GM19455 (cell line): ENCODE results near the gene SCN7A.
A peak's percentile ranks its signal among the peaks of the same experiment; 100 is the strongest.

ENCODE experiments used
- ATAC-seq: cut with Tn5 transposase; IDR thresholded peaks from one replicate; pipeline ENCODE4 v1.9.1; 2021; ENCODE audit not compliant: unreplicated experiment

The SCN7A gene

DNA sequence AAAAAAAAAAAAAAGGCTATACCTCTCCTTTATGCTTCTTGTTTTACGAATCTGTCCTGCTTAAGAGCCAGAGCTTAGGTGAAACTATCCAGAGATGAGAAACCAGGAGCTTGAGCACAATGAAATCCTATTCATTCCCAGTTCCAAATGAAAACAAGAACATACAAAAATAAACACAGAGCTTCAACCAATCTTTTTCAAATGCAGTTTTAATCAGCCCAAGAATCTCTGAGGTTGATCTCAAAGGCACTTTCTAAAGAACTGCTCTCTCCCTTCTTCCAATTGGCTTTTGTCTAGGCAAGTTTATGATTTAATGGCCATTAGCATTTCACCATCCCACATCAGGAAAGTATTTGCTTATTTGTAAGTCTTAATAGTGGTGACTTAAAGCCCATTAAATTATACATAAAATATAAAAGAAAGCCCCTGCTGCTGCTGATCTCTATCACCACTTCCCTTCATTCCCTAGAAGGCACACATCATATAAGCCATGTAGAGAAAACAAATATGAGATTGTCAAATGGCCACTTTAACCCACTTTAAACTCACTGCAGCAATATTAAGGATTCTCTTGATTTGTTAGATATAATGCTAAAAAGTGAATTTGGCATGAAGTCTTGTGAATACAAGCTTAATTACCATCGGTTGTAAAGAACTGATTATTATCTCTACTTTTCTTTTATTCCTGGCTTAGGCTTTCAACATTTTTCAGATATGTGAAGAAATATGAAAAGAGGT is 89.0 kb downstream of the SCN7A start:
- no peak for ATAC-seq

DNA sequence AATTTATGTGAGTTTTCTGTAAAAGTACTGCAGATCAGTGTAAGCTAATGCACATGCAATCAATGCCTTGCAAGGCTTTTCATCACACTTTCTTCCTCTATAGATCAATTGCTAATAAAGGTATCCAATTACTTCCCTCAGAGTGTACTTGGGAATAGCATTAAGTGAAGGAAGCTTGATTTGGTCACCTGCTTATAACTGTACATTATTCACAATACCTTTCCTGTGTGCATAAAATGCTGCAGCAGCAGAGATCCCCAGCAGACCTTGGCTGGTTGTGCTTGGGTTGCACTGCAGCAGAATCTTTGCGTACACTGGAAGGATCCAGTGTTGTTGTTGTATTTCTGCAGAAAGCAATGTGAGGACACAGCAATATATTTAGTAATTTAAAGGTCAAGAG is 99.8 kb downstream of the SCN7A start:
- no peak for ATAC-seq

DNA sequence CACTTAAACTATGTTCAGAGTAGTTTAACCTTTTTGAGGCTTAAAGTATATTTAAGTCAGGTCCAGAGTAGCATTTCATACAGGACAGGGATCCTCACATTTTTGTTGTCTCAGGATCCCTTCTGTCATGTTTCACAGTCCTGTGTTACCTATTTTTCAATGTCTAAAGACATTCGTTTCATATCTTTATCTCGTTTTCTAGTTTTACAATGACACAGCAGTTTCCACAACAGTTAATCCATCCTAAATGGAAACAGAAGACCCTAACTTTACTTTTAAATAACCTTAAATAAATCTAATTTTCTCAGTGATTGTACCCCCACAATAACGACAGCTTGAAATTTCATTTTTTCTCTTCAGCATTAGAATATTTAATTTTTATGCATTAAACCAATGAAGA is 101.0 kb downstream of the SCN7A start:
- no peak for ATAC-seq

DNA sequence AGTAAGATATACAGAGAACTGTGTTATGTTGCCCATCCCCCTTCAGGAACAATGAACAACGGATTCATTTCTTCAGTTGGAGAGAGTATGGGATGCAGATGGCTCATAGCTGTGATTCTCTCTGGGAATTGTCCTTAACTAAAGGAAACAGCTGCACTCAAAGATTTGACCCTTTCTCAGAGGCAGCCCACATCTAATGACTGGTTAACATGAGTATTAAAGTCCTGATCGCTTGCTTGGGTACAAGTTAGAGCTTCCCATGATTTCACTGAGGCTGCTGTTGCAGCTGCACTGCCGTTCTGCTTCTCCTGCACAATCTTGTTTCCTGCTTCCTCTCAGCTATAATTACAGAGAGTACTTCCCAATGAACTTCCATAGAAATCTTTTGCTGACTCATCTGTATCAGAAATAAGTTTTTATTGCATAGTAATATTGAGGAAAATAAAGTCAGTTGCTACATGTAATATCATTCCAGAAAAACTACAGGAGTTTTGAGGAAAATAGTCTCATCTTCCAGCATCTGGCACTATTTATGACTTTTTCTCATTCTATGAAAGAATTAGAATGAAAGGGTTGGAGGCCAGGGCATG is 105.5 kb downstream of the SCN7A start:
- ATAC-seq = no peak

DNA sequence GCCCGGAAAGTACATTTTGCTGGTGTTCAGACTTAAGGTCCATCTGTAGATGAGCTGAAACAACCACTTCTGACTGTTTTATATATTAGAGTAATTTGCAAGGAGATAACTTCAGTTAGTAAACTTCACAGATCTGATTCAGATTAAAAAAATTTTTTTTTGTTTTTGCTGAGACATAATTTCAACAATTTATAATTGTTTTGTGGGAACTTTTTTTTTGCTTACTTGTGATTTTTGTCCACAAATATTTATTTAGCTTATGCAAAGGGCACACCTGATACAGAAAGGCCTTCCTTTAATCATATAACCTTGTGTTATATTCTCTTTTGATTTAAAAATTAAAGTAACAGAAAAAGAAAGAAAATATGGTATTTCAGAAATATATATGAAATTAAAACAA is 108.7 kb downstream of the SCN7A start:
- no peak for ATAC-seq

DNA sequence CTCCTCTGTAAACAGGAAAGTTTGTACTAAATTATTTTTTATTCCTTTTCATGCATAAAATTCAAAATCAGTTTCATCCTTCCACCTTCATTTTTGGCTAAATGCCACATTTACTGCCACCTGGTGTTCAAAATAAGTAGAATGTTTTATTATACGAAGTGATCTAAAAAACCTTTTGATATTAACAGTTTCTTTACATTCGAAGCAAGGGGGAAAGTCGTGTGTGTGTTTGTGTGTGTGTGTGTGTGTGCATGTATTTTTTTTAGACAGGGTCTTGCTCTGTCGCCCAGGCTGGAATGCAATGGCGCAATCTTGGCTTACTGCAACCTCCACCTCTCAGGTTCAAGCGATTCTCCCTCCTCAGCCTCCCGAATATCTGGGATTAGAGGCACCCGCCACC is 109.3 kb downstream of the SCN7A start:
- ATAC-seq = no peak

GRCh38 chr2:166382448-166382847 is 111.6 kb downstream of the SCN7A start:
- ATAC-seq = no peak

DNA sequence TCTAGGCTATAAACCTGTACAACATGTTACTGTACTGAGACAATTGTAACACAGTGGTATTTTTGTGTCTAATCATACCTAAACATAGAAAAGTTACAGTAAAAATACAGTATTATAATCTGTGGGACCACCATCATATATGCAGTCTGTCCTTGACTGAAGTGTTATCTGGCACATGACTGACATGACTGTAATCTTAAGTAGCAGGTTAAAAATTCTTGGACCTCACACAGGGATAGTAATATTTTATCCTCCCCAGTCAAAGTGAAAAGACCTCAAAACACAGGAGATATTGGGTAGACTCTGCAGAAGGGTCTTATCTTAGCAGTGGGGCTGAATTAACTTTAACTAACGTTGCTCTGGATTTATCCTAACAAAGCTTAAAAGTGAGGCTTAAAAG is 113.4 kb downstream of the SCN7A start:
- ATAC-seq = no peak

DNA sequence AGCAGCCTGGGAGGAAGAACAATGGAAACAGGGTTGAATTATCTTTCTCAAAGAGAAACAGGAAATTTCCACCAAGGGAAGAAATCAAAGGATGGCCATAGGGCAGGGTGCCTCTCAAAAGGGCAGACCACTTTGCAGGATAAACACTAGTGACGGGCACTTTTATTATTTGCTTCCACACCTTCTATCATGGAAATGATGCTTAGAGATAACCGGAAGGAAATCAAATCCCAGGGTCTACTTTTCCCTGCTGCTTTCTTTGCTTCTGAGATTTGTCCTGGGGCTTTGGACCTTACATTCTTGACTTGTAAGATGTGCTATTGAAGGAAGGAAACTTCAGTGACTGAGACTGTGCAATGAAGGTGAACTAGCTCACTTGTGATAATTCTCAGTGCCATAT is 117.2 kb downstream of the SCN7A start:
- ATAC-seq = no peak

GRCh38 chr2:166376488-166376828 is 117.6 kb downstream of the SCN7A start:
- no peak for ATAC-seq

DNA sequence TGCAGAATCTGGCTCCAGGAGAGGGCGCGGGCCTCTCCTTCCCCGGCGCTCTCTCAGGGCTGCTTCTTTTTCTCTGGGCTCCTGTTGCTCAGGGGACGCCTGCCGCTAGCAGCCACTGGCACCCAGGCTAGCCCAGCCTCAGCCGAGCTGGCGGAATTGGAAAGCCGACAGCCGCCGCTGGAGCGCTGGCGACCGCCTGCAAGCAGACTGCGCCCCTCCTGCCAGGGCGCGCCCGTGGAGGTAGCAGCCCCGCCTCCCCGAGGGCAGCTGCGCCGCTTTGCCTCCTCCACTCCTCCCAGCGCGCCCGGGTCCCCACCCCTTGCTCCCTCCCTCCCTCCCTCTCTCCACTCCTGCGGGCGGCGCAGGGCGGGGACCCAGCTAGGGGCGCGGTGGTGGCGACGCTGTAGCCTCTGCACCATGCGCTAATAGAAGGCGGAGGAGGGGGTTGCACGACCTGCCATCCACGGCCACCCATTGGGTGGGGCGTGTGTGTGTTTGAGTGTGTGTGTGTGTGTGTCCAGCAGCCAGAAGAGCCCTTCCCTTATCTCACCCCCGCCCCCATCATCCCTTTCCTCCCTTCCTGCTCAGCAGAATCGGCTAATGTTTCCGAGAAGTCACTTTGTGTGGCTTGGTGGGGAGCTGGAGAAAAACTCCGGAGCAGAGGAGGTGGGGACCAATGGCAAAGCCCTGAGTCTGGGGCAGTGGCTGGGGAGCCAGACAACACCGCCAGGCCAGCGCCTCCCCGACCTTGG is 118.1 kb downstream of the SCN7A start, which contains the start of gene SCN9A:
Gene SCN9A (minus strand): TSS at position 209 of the 752 bp plus-strand sequence. CDS start 64,188 bp downstream, outside the sequence.
- peak; percentile 56 for ATAC-seq

DNA sequence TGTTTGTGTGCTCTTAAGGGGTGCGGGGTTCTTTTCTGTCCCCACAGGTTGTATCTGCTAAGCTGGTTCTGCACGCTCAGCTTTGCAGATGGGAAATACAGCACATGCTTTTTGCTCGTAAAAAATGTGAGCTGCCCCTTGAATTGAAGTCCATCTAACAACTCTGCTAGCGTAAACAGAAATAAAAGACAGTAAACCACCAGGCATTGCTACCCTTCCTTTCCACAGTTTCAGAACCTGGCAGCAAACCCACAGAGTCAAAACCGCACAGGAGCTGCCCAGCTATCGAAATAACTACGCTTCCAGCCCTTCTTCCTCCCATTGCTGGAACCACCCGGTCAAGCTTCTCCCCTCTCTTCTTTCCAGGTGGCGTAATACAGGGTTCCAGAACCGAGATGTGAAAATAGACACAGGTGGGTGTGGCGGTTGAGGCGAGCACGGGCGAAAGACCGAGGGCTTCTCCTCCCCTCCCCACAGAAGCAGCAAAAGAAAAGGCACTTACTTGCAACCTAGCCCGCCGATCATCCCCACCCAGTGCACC is 118.8 kb downstream of the SCN7A start:
- peak; percentile 29 for ATAC-seq

GRCh38 chr2:166373951-166374350 is 120.1 kb downstream of the SCN7A start:
- no peak for ATAC-seq

DNA sequence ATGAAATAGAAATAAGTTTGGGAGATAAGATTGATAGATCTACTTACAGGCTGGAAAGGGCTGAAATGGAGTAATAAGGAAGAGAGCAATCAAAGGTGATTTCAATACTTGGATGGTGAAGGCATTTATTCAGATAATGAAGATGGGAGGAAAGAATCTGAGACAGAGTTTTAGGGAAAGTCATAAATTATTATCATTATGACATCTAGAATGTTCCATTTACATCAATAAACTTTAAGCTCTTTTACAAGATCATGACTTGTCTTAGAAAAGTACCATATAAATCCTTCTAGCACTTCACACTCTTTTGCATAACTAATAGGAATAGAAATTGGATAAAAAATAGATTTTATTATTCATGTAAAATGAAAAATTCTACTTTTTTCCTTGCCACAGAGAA is 120.5 kb downstream of the SCN7A start:
- no peak for ATAC-seq

DNA sequence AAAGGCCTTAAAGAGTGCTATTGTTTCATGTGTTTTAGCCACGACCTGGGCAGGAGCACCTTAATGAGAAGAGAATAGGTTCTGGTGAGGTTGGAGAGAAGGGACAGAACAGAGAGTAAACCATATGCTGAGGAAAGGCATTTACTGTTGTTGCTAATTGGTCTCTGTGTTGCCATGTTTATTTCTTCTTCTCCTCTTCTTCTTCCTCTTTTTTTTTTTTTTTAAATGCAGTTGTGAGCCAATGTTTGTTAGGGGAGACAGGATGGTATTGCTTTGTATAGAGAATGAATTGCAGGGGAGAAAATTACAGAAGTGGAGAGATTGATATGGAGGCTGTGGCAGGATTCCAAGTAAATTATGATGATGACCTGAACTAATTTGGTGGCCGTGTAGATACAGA is 120.9 kb downstream of the SCN7A start:
- ATAC-seq = no peak

- no peak for ATAC-seq
Observed at GRCh38 chr2:166372046-166372445, 122.0 kb downstream of the SCN7A start.

GRCh38 chr2:166365803-166366420 is 128.1 kb downstream of the SCN7A start:
- ATAC-seq = no peak

GRCh38 chr2:166365239-166365638 is 128.8 kb downstream of the SCN7A start:
- ATAC-seq = no peak

DNA sequence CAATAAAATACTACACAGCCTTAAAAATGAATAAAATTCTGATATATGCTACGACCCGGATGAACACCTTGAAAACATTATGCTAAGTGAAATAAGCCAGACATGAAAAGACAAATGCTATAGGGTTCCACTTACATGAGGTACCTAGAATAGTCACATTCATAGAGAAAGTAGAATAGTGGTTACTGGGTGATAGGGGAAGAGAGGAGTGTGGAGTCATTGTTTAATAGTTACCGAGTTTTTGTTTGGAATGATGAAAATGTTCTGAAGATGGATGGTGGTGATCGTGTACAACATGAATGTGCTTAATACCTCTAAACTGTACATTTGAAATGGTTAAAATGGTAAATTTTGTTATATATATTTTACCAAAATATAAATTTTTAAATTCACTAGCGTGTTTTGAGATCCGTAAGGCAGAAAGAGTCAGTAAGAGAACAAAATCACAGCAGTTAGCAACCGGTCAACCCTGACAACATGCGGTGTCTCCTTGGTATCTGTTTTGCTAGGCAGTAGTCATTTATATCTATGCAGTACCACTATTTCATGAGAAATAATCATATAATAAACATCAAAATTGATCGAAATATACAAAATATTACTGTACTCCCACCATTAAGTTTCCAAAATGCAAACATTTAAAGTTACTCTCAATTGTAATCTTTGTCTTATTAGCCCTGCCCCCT is 129.4 kb downstream of the SCN7A start:
- no peak for ATAC-seq

- no peak for ATAC-seq
Observed at GRCh38 chr2:166361351-166362153, 132.5 kb downstream of the SCN7A start.
